ENCODE measurements around the gene TEAD4.

The TEAD4 gene

DNA sequence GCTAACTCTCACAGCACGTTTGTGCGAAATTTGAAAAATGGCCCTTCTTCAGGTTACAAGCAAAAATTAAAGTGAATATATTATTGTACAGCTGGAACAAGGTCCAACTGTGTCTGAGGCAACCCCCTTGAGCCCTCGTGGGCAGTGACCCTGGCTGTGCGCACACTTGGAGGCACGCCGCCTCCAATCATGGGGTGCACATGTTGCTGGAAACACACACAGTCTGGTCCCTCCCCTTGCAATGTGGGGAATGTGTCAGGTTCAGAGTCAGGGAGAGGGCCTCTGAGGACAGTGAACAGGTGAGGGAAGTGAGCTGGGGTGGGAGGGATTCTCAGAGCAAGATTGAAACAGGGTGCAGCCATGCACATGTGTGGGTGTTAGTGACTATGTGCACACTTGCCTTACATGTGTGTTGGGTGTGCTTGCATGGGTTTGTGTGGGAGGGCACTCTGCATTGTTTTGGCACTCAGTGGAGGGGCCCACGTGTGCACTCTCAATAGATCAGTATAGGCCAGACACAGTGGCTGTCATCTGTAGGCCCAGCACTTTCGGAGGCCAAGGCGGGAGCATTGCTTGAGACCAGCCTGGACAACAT is 127.6 kb downstream of the TEAD4 start:
- Histone ChIP-seq H3K4me1 (ENCODE audit: insufficient read depth, low read length) (peaks cover 20% of the 10 kb centered on the region), H3K36me3 (ENCODE audit: insufficient read depth, low read length) (peaks cover 3% of the 10 kb centered on the region; the same call in 1 of the 2 replicates), H3K9me3 (ENCODE audit: control insufficient read depth, insufficient read depth, low read length) (no peaks in the 10 kb centered on the region), H3K9ac (ENCODE audit: low read depth, low read length) (no peak overlapping the region)

DNA sequence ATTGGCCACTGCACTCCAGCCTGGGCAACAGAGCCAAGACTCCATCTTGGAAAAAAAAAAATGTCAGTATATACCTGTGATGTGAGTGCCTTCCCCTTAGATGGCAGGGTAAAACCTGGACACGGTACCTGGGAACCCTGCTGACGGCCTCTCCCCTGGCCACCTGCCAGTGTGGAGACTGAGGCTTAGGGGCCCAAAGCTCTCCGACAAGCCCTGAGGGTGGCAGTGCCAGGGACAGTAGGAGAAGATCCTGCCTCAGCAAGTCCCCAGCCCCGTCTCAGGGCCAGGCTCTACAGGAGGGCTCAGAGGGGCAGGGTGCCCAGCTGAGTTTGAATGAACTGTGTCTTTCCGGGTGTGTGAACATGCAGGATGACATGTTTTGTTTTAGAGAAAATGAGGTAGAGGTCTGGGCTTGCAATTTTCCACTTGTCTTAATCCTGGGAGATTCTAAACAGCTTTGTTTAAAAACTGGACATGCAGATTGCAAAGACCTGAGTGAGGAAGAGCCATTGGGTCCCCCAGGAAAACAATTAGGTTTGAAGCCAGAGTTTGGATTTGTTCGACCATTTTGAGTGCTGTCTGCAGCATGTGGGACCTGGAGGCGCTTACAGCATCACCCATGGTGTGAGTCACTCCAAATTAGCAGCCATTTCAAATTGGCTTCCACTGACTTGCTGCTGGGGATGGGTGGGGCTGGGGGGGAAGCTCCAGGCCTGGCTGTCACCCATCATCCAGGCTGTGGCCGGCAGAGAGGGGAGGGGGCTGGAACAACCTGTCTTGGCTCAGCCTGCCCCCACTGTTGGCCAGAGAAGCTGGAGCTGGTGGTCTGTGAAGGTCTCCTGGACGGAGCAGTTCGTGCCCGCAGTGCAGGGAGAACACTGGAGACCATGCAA is 128.8 kb downstream of the TEAD4 start:
- H3K9ac ChIP-seq (ENCODE audit: low read depth, low read length): no peak overlapping the region
- peaks cover 20% of the 10 kb centered on the region for H3K4me1 ChIP-seq (ENCODE audit: insufficient read depth, low read length)
- H3K36me3 ChIP-seq (ENCODE audit: insufficient read depth, low read length): peaks cover 3% of the 10 kb centered on the region; the same call in 1 of the 2 replicates
- no peaks in the 10 kb centered on the region for H3K9me3 ChIP-seq (ENCODE audit: control insufficient read depth, insufficient read depth, low read length)

DNA sequence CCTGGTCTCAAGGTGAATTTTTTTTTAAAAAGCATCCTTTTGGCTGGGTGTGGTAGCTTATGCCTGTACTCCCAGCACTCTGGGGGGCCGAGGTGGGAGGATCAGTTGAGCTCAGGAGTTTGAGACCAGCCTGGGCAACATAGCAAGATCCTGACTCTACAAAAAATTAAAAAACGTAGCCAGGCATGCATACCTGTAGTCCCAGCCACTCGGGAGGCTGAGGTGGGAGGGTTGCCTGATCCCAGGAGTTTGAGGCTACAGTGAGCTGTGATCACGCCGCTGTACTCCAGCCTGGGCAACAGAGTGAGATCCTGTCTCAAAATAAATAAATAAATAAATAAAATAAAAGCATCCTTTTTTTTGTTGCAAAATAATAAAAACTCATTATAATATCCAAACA is 130.4 kb downstream of the TEAD4 start:
- peaks cover 7% of the 10 kb centered on the region; the same call in 1 of the 2 replicates for H3K4me1 ChIP-seq (ENCODE audit: insufficient read depth, low read length)
- H3K9ac ChIP-seq (ENCODE audit: low read depth, low read length): no peak overlapping the region
- no peaks in the 10 kb centered on the region for H3K36me3 ChIP-seq (ENCODE audit: insufficient read depth, low read length)
- no peaks in the 10 kb centered on the region for H3K9me3 ChIP-seq (ENCODE audit: control insufficient read depth, insufficient read depth, low read length)
